ENCODE results near the gene PRR27.

PRR27 gene

DNA sequence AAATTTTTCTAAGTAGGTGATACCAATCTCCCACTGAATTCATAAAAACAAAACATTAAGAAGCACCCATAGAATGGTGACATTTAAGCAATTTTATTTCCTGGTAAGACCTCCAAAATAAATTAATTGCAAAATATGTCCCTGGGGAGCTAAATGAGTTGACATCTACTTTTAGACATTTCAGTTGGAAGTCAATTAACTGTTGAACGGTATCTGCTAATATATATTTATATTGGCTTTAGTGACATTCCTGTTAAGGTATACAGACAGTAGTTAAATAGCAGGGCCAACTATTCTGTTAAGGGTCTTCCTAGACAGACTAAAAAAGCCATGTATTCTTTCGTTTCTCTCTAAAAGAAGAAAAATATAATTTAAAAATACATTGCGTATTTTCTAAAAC is at the start of gene PRR27:
Gene PRR27, plus strand, starts transcription at position 301 of the 400 bp plus-strand sequence. CDS start 139 bp downstream, outside the sequence.
- TF ChIP-seq, protein P1, sequence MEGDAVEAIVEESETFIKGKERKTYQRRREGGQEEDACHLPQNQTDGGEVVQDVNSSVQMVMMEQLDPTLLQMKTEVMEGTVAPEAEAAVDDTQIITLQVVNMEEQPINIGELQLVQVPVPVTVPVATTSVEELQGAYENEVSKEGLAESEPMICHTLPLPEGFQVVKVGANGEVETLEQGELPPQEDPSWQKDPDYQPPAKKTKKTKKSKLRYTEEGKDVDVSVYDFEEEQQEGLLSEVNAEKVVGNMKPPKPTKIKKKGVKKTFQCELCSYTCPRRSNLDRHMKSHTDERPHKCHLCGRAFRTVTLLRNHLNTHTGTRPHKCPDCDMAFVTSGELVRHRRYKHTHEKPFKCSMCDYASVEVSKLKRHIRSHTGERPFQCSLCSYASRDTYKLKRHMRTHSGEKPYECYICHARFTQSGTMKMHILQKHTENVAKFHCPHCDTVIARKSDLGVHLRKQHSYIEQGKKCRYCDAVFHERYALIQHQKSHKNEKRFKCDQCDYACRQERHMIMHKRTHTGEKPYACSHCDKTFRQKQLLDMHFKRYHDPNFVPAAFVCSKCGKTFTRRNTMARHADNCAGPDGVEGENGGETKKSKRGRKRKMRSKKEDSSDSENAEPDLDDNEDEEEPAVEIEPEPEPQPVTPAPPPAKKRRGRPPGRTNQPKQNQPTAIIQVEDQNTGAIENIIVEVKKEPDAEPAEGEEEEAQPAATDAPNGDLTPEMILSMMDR (conservative IDR thresholded peaks at IDR 0.05; ENCODE audit: low read depth, low read length), result no peak
- Histone ChIP-seq H3K79me2 (ENCODE audit: insufficient read depth, low read depth) (no peaks in the 10 kb centered on the region), H3K4me3 (IDR thresholded peaks at IDR 0.05; ENCODE audit: insufficient read depth, low read depth, low read length) (no peak within 1 kb of the TSS), H3K27me3 (ENCODE audit: insufficient read depth, low read depth) (no peaks in the 10 kb centered on the region), H2AFZ (ENCODE audit: low read depth) (no peak within 1 kb of the TSS), H3K4me1 (ENCODE audit: low read depth, poor library complexity, severe bottlenecking) (no peaks in the 10 kb centered on the region), H3K27ac (no peak within 1 kb of the TSS), H3K9ac (no peak within 1 kb of the TSS), H4K20me1 (ENCODE audit: insufficient read depth) (no peaks in the 10 kb centered on the region), H3K36me3 (ENCODE audit: insufficient read depth) (no peaks in the 10 kb centered on the region), H3K4me2 (no peak within 1 kb of the TSS)

DNA sequence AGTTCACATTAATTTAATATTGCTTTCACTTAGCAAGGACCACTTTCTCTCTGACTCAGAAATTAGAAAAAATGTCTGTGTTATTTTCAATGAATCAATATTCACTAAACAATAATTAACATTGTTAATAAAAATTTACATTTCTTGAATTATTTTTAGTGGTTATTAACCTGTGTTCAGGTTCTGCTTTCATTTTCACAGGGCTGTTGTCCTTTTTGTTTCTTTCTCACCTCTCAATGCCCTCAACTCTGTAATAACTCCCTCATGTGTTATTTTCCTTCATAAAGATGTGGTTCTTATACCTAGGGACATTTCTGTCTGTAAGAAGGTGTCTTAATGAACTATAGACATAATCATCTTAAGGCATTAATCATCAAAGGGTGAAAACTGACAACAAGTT is 43.1 kb upstream of the PRR27 start:
- Histone ChIP-seq H3K4me2 (no peak overlapping the region), H3K4me3 (IDR thresholded peaks at IDR 0.05; ENCODE audit: insufficient read depth, low read depth, low read length) (no peak overlapping the region), H3K27ac (no peak overlapping the region), H3K4me1 (ENCODE audit: low read depth, poor library complexity, severe bottlenecking) (no peaks in the 10 kb centered on the region), H3K79me2 (ENCODE audit: insufficient read depth, low read depth) (no peaks in the 10 kb centered on the region), H2AFZ (ENCODE audit: low read depth) (no peak overlapping the region), H3K9ac (no peak overlapping the region), H3K27me3 (ENCODE audit: insufficient read depth, low read depth) (no peaks in the 10 kb centered on the region), H3K36me3 (ENCODE audit: insufficient read depth) (no peaks in the 10 kb centered on the region), H4K20me1 (ENCODE audit: insufficient read depth) (no peaks in the 10 kb centered on the region)
- TF ChIP-seq, protein P1 (conservative IDR thresholded peaks at IDR 0.05; ENCODE audit: low read depth, low read length), result no peak

DNA sequence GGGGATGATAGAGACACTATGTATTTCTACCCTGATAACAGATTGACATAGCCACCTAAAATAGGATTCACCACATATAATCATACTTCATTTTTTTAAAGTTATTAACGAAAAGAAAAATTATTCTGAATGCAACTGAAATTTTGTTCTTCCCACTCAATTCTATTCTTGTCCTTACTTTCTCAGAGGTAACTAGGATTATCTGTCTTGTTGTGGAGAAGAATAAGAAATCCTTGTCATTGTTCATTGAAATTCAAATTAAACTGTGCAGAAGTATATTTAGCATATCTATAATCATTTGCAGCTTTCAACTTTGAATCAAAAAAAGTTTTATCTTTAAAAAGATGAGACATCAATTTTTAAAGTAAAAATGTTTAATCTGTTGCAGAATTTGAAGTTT is 40.4 kb upstream of the PRR27 start:
- Histone ChIP-seq H3K9ac (no peak overlapping the region), H3K4me3 (IDR thresholded peaks at IDR 0.05; ENCODE audit: insufficient read depth, low read depth, low read length) (no peak overlapping the region), H3K27me3 (ENCODE audit: insufficient read depth, low read depth) (no peaks in the 10 kb centered on the region), H4K20me1 (ENCODE audit: insufficient read depth) (no peaks in the 10 kb centered on the region; the same call in 1 of the 2 replicates), H3K79me2 (ENCODE audit: insufficient read depth, low read depth) (no peaks in the 10 kb centered on the region), H3K27ac (no peak overlapping the region), H3K4me1 (ENCODE audit: low read depth, poor library complexity, severe bottlenecking) (no peaks in the 10 kb centered on the region), H2AFZ (ENCODE audit: low read depth) (no peak overlapping the region), H3K4me2 (no peak overlapping the region), H3K36me3 (ENCODE audit: insufficient read depth) (no peaks in the 10 kb centered on the region)
- TF ChIP-seq, protein P1 (conservative IDR thresholded peaks at IDR 0.05; ENCODE audit: low read depth, low read length), result no peak

DNA sequence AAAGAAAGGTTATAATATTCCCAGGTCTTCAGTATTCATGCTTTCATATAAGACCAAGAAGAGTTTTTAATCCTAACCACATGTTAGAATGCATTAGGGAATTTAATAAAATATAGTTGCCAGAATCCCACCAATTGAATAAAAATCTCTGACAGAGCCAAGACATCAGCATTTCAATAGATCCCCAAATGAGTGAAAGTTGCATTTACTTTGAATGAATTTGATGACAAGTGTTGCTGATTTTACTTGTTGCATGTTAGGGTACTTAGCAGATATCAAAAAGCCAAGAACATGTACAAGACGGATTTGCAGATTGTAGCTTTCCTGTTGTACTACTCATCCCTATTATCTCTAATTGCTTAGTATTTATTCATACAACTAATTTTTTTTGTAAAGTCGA is 39.9 kb upstream of the PRR27 start:
- TF ChIP-seq, protein P1 (conservative IDR thresholded peaks at IDR 0.05; ENCODE audit: low read depth, low read length), result no peak

More for the DNA sequence above, 39.9 kb upstream of the PRR27 start:
- Histone ChIP-seq H4K20me1 (ENCODE audit: insufficient read depth) (no peaks in the 10 kb centered on the region; the same call in 1 of the 2 replicates), H3K9ac (no peak overlapping the region), H3K27ac (no peak overlapping the region), H2AFZ (ENCODE audit: low read depth) (no peak overlapping the region), H3K27me3 (ENCODE audit: insufficient read depth, low read depth) (no peaks in the 10 kb centered on the region), H3K36me3 (ENCODE audit: insufficient read depth) (no peaks in the 10 kb centered on the region), H3K79me2 (ENCODE audit: insufficient read depth, low read depth) (no peaks in the 10 kb centered on the region), H3K4me3 (IDR thresholded peaks at IDR 0.05; ENCODE audit: insufficient read depth, low read depth, low read length) (no peak overlapping the region), H3K4me1 (ENCODE audit: low read depth, poor library complexity, severe bottlenecking) (no peaks in the 10 kb centered on the region), H3K4me2 (no peak overlapping the region)
